Measurements from ENCODE around the gene MBLAC2. TPM values are rescaled to one million over a fixed set of nuclear protein-coding genes. Genes with fewer than 3 reads are reported as not detected.

MBLAC2 gene
- total RNA-seq, 2 experiments from 2014 or later, result 9.1 to 16.3 TPM

DNA sequence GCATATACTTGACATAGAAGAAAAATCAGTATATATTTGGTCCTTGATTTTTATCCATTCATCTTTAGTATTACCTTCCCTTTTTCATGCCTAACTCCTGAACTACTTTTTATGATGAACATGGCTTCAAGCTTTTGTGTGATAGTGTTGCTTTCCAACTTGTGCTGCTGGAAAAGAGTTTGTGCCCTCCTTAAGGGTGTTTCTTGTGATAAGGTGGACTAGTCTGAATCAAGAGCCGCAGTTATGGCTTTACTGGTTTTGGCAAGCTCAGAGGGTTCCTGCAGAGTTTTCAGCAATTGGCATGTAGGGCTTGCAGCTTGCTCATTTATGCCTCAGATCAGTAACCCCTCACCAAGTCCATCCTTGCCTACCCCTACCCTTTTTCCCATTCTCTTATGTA is 20.6 kb upstream of the MBLAC2 start:
- Histone ChIP-seq H3K79me2 (ENCODE audit: insufficient read depth, low read depth, low read length) (no peaks in the 10 kb centered on the region), H3K27ac (ENCODE audit: low read depth, low read length, poor library complexity, severe bottlenecking) (no peak overlapping the region), H2AFZ (ENCODE audit: low read length) (no peak overlapping the region), H4K20me1 (ENCODE audit: insufficient read depth, low read length) (no peaks in the 10 kb centered on the region), H3K9me2 (ENCODE audit: insufficient read depth, low read length) (no peaks in the 10 kb centered on the region), H3K9me3 (ENCODE audit: low read length) (peaks cover 8% of the 10 kb centered on the region; the same call in 1 of the 2 replicates), H3K4me1 (ENCODE audit: insufficient read depth, low read length, poor library complexity, severe bottlenecking) (no peaks in the 10 kb centered on the region), H3K4me2 (ENCODE audit: low read length) (no peak overlapping the region), H3K36me3 (ENCODE audit: insufficient read depth, low read length) (peaks cover 48% of the 10 kb centered on the region), H3K4me3 (ENCODE audit: low read depth, low read length, poor library complexity, severe bottlenecking) (no peak overlapping the region)
- DNase-seq (ENCODE audit: low spot score), result no peak
- intact Hi-C loops (cut with micrococcal nuclease; ENCODE audit: unreplicated experiment), result no loop called here
- CTCF ChIA-PET (ENCODE audit: unreplicated experiment), result no interaction called here
- POLR2A ChIA-PET, result no interaction called here
- TF ChIP-seq, protein P1, sequence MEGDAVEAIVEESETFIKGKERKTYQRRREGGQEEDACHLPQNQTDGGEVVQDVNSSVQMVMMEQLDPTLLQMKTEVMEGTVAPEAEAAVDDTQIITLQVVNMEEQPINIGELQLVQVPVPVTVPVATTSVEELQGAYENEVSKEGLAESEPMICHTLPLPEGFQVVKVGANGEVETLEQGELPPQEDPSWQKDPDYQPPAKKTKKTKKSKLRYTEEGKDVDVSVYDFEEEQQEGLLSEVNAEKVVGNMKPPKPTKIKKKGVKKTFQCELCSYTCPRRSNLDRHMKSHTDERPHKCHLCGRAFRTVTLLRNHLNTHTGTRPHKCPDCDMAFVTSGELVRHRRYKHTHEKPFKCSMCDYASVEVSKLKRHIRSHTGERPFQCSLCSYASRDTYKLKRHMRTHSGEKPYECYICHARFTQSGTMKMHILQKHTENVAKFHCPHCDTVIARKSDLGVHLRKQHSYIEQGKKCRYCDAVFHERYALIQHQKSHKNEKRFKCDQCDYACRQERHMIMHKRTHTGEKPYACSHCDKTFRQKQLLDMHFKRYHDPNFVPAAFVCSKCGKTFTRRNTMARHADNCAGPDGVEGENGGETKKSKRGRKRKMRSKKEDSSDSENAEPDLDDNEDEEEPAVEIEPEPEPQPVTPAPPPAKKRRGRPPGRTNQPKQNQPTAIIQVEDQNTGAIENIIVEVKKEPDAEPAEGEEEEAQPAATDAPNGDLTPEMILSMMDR (conservative IDR thresholded peaks at IDR 0.05; ENCODE audit: low read length), result no peak
- TF ChIP-seq EZH2phosphoT487 (IDR thresholded peaks at IDR 0.05; ENCODE audit: borderline replicate concordance, low read depth, low read length), result no peak
- BruUV-seq (replicated peaks), result no TSS peak

DNA sequence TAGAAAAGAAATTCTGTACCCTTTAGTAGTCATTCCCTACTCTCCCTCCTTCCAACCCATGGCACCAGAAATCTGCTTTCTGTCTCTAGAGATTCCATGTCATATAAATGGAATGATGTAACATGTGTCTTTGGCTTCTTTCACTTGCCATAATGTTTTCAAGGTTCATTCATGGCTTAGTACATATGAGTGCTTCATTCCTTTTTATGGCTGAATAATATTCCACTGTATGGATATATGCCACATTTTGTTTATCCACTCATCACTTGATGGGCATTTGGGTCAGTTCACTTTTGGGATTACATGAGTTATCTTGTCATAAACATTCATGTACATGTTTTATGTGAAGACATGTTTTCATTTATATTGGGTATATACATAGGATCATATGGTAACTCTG is 19.5 kb upstream of the MBLAC2 start:
- no TSS peak for BruUV-seq (replicated peaks)
- Histone ChIP-seq H3K4me2 (ENCODE audit: low read length) (no peak overlapping the region), H3K36me3 (ENCODE audit: insufficient read depth, low read length) (peaks cover 48% of the 10 kb centered on the region), H3K9me2 (ENCODE audit: insufficient read depth, low read length) (no peaks in the 10 kb centered on the region), H4K20me1 (ENCODE audit: insufficient read depth, low read length) (no peaks in the 10 kb centered on the region), H3K27ac (ENCODE audit: low read depth, low read length, poor library complexity, severe bottlenecking) (no peak overlapping the region), H3K79me2 (ENCODE audit: insufficient read depth, low read depth, low read length) (no peaks in the 10 kb centered on the region), H3K9me3 (ENCODE audit: low read length) (peaks cover 8% of the 10 kb centered on the region; the same call in 1 of the 2 replicates), H3K4me1 (ENCODE audit: insufficient read depth, low read length, poor library complexity, severe bottlenecking) (no peaks in the 10 kb centered on the region), H3K4me3 (ENCODE audit: low read depth, low read length, poor library complexity, severe bottlenecking) (no peak overlapping the region), H2AFZ (ENCODE audit: low read length) (no peak overlapping the region)
- TF ChIP-seq EZH2phosphoT487 (IDR thresholded peaks at IDR 0.05; ENCODE audit: borderline replicate concordance, low read depth, low read length), result no peak
- TF ChIP-seq, protein P1 (conservative IDR thresholded peaks at IDR 0.05; ENCODE audit: low read length), result no peak
- intact Hi-C loops (cut with micrococcal nuclease; ENCODE audit: unreplicated experiment), result no loop called here
- no peak for DNase-seq (ENCODE audit: low spot score)
- CTCF ChIA-PET (ENCODE audit: unreplicated experiment), result no interaction called here
- POLR2A ChIA-PET, result no interaction called here

DNA sequence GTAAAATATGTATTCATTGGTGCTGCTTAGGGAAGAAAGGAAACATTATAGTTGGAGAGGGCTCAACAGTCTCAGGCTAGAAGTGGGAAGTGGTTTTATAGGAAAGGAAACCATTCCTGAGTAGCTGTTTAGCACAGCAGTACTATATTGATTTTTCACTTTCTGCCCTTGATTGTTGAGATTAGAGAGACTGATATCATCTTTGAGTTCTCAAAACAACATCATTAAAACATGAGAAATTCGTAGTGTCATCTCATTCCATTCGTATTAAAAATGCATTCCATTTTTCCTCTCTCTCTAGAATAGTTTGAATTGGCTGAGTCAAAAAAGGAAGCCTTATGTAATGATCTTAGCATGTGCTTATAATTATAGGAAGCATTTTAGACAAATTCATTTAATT is 14.2 kb upstream of the MBLAC2 start:
- Histone ChIP-seq H3K9me2 (ENCODE audit: insufficient read depth, low read length) (no peaks in the 10 kb centered on the region), H3K4me1 (ENCODE audit: insufficient read depth, low read length, poor library complexity, severe bottlenecking) (no peaks in the 10 kb centered on the region), H3K79me2 (ENCODE audit: insufficient read depth, low read depth, low read length) (no peaks in the 10 kb centered on the region), H3K9me3 (ENCODE audit: low read length) (no peaks in the 10 kb centered on the region), H2AFZ (ENCODE audit: low read length) (no peak overlapping the region), H4K20me1 (ENCODE audit: insufficient read depth, low read length) (no peaks in the 10 kb centered on the region), H3K4me2 (ENCODE audit: low read length) (no peak overlapping the region), H3K36me3 (ENCODE audit: insufficient read depth, low read length) (peaks cover 45% of the 10 kb centered on the region), H3K4me3 (ENCODE audit: low read depth, low read length, poor library complexity, severe bottlenecking) (no peak overlapping the region), H3K27ac (ENCODE audit: low read depth, low read length, poor library complexity, severe bottlenecking) (no peak overlapping the region)
- no peak for DNase-seq (ENCODE audit: low spot score)
- intact Hi-C loops (cut with micrococcal nuclease; ENCODE audit: unreplicated experiment), result no loop called here
- BruUV-seq (replicated peaks), result no TSS peak
- POLR2A ChIA-PET, result interaction anchor here (0.5 to 1.1 kb wide), 2 partner anchors 14 to 44 kb away, joined by 3 read pairs; partner anchors contain the start of gene MBLAC2
- CTCF ChIA-PET (ENCODE audit: unreplicated experiment), result interaction anchor here (1.5 kb wide), 1 partner anchor 10 kb away, joined by 5 read pairs; no protein-coding TSS in a partner anchor
- TF ChIP-seq, protein P1 (conservative IDR thresholded peaks at IDR 0.05; ENCODE audit: low read length), result no peak
- TF ChIP-seq EZH2phosphoT487 (IDR thresholded peaks at IDR 0.05; ENCODE audit: borderline replicate concordance, low read depth, low read length), result no peak

Data from OCI-LY7 (cell line).